ENCODE results near the gene TRAF1.

DNA sequence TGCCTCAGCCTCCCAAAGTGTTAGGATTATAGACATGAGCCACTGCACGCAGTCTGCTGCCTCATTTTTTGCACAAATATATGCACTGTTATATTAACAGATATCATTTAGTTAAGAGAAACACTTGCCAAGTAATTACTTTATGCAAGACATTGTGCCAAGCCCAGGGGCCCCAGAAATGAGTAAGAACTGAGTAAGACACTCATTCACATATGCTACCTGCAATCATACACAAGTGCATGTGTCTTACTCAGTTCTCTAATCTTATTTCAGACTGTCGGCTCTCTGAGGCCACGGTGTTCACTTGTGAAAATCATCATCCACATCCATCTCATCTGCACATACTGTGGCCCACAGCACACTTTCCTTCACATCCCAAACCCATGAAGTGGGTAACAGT lies 16.0 kb downstream of the TRAF1 start:
- TF ChIP-seq, protein P1, sequence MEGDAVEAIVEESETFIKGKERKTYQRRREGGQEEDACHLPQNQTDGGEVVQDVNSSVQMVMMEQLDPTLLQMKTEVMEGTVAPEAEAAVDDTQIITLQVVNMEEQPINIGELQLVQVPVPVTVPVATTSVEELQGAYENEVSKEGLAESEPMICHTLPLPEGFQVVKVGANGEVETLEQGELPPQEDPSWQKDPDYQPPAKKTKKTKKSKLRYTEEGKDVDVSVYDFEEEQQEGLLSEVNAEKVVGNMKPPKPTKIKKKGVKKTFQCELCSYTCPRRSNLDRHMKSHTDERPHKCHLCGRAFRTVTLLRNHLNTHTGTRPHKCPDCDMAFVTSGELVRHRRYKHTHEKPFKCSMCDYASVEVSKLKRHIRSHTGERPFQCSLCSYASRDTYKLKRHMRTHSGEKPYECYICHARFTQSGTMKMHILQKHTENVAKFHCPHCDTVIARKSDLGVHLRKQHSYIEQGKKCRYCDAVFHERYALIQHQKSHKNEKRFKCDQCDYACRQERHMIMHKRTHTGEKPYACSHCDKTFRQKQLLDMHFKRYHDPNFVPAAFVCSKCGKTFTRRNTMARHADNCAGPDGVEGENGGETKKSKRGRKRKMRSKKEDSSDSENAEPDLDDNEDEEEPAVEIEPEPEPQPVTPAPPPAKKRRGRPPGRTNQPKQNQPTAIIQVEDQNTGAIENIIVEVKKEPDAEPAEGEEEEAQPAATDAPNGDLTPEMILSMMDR (IDR thresholded peaks at IDR 0.05) = no peak
- TF ChIP-seq POLR2A (IDR thresholded peaks at IDR 0.05) = no peak

Measured in Peyer's patch (tissue), 4 donors.